Body of pancreas (tissue), 4 donors: Measurements from ENCODE around the gene PRPF8.

Experiments
- CTCF ChIP-seq, 7 experiments: fragments of 450-650 bp in 4 of 7; fragments of 200-600 bp in 3 of 7; sonication (generic) in 3 of 7; IDR thresholded peaks; one replicate each; pipeline ENCODE4 v1.5.1; 2016 to 2019; ENCODE audit warnings: antibody characterized with exemption in 7 of 7
- POLR2A ChIP-seq, 3 donors: fragments of 450-650 bp; IDR thresholded peaks; one replicate each; pipeline ENCODE4 v1.6.1; 2016; ENCODE audit warnings: antibody characterized with exemption in 3 of 3, mild to moderate bottlenecking in 2 of 3

GRCh38 chr17:1643293-1643998 is 41.2 kb downstream of the PRPF8 start:
- TF ChIP-seq POLR2A (IDR thresholded peaks at IDR 0.05) (peak in 2 of 3 donors; percentile 31 to 46), CTCF (IDR thresholded peaks at IDR 0.05) (peak in 6 of 7 experiments; percentile 22 to 86 (median 46))
